GM23248 (cell line): ENCODE data around the gene NDFIP2. TPM values are rescaled to one million over a fixed set of nuclear protein-coding genes. Genes with fewer than 3 reads are reported as not detected.

Experiments
- DNase-seq: peaks from one replicate; pipeline ENCODE4 v3.0.0-alpha.2; 2015
- H2AFZ ChIP-seq: fragments of 200-600 bp; sonication (generic); 2 replicates; pipeline ENCODE4 v1.6.1; 2016; ENCODE audit warnings: antibody characterized with exemption
- H3F3A ChIP-seq: fragments of 200-600 bp; sonication (generic); 2 replicates; pipeline ENCODE4 v1.6.1; 2016; ENCODE audit warnings: mild to moderate bottlenecking, antibody characterized with exemption, mixed run types; ENCODE audit not compliant: insufficient read depth
- H3K27ac ChIP-seq: fragments of 200-600 bp; sonication (generic); 2 replicates; pipeline ENCODE4 v1.5.1; 2016; ENCODE audit warnings: mild to moderate bottlenecking
- H3K27me3 ChIP-seq: fragments of 200-600 bp; sonication (generic); replicated peaks from 2 replicates; pipeline ENCODE4 v1.6.1; 2016; ENCODE audit warnings: mild to moderate bottlenecking; ENCODE audit not compliant: insufficient read depth
- H3K36me3 ChIP-seq: fragments of 200-600 bp; sonication (generic); 2 replicates; pipeline ENCODE4 v1.6.1; 2016; ENCODE audit warnings: low read depth, mild to moderate bottlenecking
- H3K4me1 ChIP-seq: fragments of 200-600 bp; sonication (generic); 2 replicates; pipeline ENCODE4 v1.6.1; 2016; ENCODE audit warnings: mild to moderate bottlenecking; ENCODE audit not compliant: insufficient read depth
- H3K4me2 ChIP-seq: fragments of 200-600 bp; sonication (generic); one replicate; pipeline ENCODE4 v1.6.1; 2016; ENCODE audit warnings: mild to moderate bottlenecking; ENCODE audit not compliant: unreplicated experiment
- H3K4me3 ChIP-seq: fragments of 200-600 bp; sonication (generic); 2 replicates; pipeline ENCODE4 v1.5.1; 2016; ENCODE audit warnings: mild to moderate bottlenecking
- H3K79me2 ChIP-seq: fragments of 200-600 bp; sonication (generic); 2 replicates; pipeline ENCODE4 v1.6.1; 2016; ENCODE audit warnings: mild to moderate bottlenecking; ENCODE audit not compliant: insufficient read depth
- H3K9ac ChIP-seq: fragments of 200-600 bp; sonication (generic); 2 replicates; pipeline ENCODE4 v1.6.1; 2016; ENCODE audit warnings: mild to moderate bottlenecking
- H3K9me2 ChIP-seq: fragments of 200-600 bp; sonication (generic); 2 replicates; pipeline ENCODE4 v1.6.1; 2016; ENCODE audit warnings: mixed run types, mild to moderate bottlenecking, moderate library complexity; ENCODE audit not compliant: insufficient read depth
- H3K9me3 ChIP-seq: fragments of 200-600 bp; sonication (generic); one replicate; pipeline ENCODE4 v1.6.1; 2017; ENCODE audit warnings: low read depth
- H4K20me1 ChIP-seq: fragments of 200-600 bp; sonication (generic); 2 replicates; pipeline ENCODE4 v1.6.0; 2016; ENCODE audit not compliant: insufficient read depth
- EZH2 ChIP-seq: fragments of 200-600 bp; sonication (generic); IDR thresholded peaks from 2 replicates; pipeline ENCODE4 v1.6.1; 2018; ENCODE audit warnings: antibody characterized with exemption, mild to moderate bottlenecking; ENCODE audit not compliant: insufficient read depth, poor library complexity, severe bottlenecking
- EZH2phosphoT487 ChIP-seq: fragments of 200-600 bp; sonication (generic); IDR thresholded peaks from 2 replicates; pipeline ENCODE4 v1.6.1; 2018; ENCODE audit warnings: antibody characterized with exemption, moderate library complexity, mild to moderate bottlenecking, low read depth; ENCODE audit not compliant: insufficient read depth
- WGBS, 2 experiments: methylation state at CpG; one replicate each; pipeline ENCODE4 v1.1.6; 2015 to 2017; ENCODE audit warnings: low lambda C conversion rate in 2 of 2, low coverage in 1 of 2; ENCODE audit errors: missing lambda C conversion rate in 2 of 2; 5-methylcytosine and 5-hydroxymethylcytosine counted together
- in situ Hi-C: fragments of 300-500 bp; cut with MboI; formaldehyde crosslinking; loops from 2 replicates; pipeline ENCODE4 v1.15.0; 2020
- polyA plus RNA-seq: library from polyadenylated mRNA; unstranded; fragments of >200 nt; fragmentation: Nextera tagmentation; extraction: Ambion mirVana; gene quantifications from 2 replicates; pipeline ENCODE4 v1.2.1, GENCODE V29; 2016
- total RNA-seq: library from RNA; depleted of rRNA; stranded (reverse); fragments of >200 nt; shearing (Covaris generic); gene quantifications from 2 replicates; pipeline ENCODE4 v1.2.3, GENCODE V29; 2014; rRNA removed

The NDFIP2 gene
- total and polyA plus RNA-seq, 2 experiments from 2014 or later, result 98.1 to 109 TPM

GRCh38 chr13:79602936-79603335, 122.0 kb downstream of the NDFIP2 start:
- Histone ChIP-seq H3K27ac (no peak overlapping the region), H3K9me3 (no peaks in the 10 kb centered on the region), H3F3A (no peaks in the 10 kb centered on the region), H3K79me2 (no peaks in the 10 kb centered on the region), H3K9ac (no peak overlapping the region), H3K9me2 (no peaks in the 10 kb centered on the region), H3K4me2 (no peak overlapping the region), H3K36me3 (no peaks in the 10 kb centered on the region), H3K4me3 (no peak overlapping the region), H2AFZ (no peak overlapping the region), H3K4me1 (no peaks in the 10 kb centered on the region), H4K20me1 (no peaks in the 10 kb centered on the region), H3K27me3 (0 out of 2 replicates have a peak, but pooled peaks cover 4% of the 10 kb centered on the region)
- WGBS, 2 experiments, result 1 to 4% methylated on average over 2 of the region's 2 CpGs
- TF ChIP-seq EZH2phosphoT487 (no peak), EZH2 (no peak)
- DNase-seq, result no peak
- in situ Hi-C loops, result no loop called here

- WGBS, 2 experiments, result 19 to 23% methylated on average over 2 of the region's 2 CpGs
- H3K79me2 ChIP-seq, result no peaks in the 10 kb centered on the region
- H3F3A ChIP-seq, result no peaks in the 10 kb centered on the region
- no peak for DNase-seq
- H3K4me1 ChIP-seq, result no peaks in the 10 kb centered on the region
- no peaks in the 10 kb centered on the region for H3K9me3 ChIP-seq
- H3K27ac ChIP-seq, result no peak overlapping the region
- H4K20me1 ChIP-seq, result no peaks in the 10 kb centered on the region
- TF ChIP-seq EZH2phosphoT487, result no peak
- TF ChIP-seq EZH2, result no peak
- in situ Hi-C loops, result no loop called here
- no peak overlapping the region for H3K4me2 ChIP-seq
- no peaks in the 10 kb centered on the region for H3K9me2 ChIP-seq
- H3K36me3 ChIP-seq, result no peaks in the 10 kb centered on the region
- H3K9ac ChIP-seq, result no peak overlapping the region
- no peak overlapping the region for H3K4me3 ChIP-seq
- no peak overlapping the region for H2AFZ ChIP-seq
- no peaks in the 10 kb centered on the region for H3K27me3 ChIP-seq
Measured at GRCh38 chr13:79604752-79605151, 123.8 kb downstream of the NDFIP2 start.

Other genes starting within 250 kb of the NDFIP2 start
- 18.2 and 19.2 TPM in 2 replicates for gene RBM26, start 74.9 kb upstream of the NDFIP2 start, total RNA-seq
- gene RBM26, start 74.9 kb upstream of the NDFIP2 start, polyA plus RNA-seq, result 8.3 and 11.1 TPM in 2 replicates